OCI-LY7 (cell line): Measurements from ENCODE around the gene ARHGEF3. TPM values are rescaled to one million over a fixed set of nuclear protein-coding genes. Genes with fewer than 3 reads are reported as not detected.

Experiments used
- BruUV-seq: library from RNA; stranded (reverse); fragments of 400-500 nt; replicated peaks from 2 replicates; lab custom pipeline; 2021; lab: Mats Ljungman, UMichigan
- CTCF ChIA-PET: fragments of 300-600 bp; sonication (Branson Sonifier 250); formaldehyde crosslinking; loops from one replicate; lab custom pipeline; 2022; ENCODE audit warnings: antibody characterized with exemption; ENCODE audit not compliant: unreplicated experiment; lab: Charles Lee
- POLR2A ChIA-PET: fragments of 300-600 bp; sonication (Branson Sonifier 250); formaldehyde crosslinking; loops from one replicate; lab custom pipeline; 2022; ENCODE audit warnings: antibody characterized with exemption; lab: Charles Lee
- DNase-seq: peaks from one replicate; pipeline ENCODE4 v3.0.0-alpha.2; 2015; ENCODE audit warnings: low spot score
- H2AFZ ChIP-seq: fragments of 200-600 bp; sonication (generic), shearing (Covaris generic); 2 replicates; pipeline ENCODE4 v1.6.1; 2014; ENCODE audit warnings: mild to moderate bottlenecking, antibody characterized with exemption, low read length, moderate library complexity
- H3K27ac ChIP-seq: fragments of 200-600 bp; sonication (generic); 2 replicates; pipeline ENCODE4 v1.5.1; 2014; ENCODE audit warnings: mixed run types, low read depth, mild to moderate bottlenecking, moderate library complexity, low read length, inconsistent platforms; ENCODE audit not compliant: poor library complexity, severe bottlenecking
- H3K36me3 ChIP-seq: fragments of 200-600 bp; sonication (generic); 2 replicates; pipeline ENCODE4 v1.6.1; 2014; ENCODE audit warnings: mild to moderate bottlenecking, antibody characterized with exemption, low read length, moderate library complexity, mixed read lengths; ENCODE audit not compliant: insufficient read depth
- H3K4me1 ChIP-seq: fragments of 200-600 bp; sonication (generic); 2 replicates; pipeline ENCODE4 v1.5.1; 2014; ENCODE audit warnings: mild to moderate bottlenecking, low read length; ENCODE audit not compliant: insufficient read depth, poor library complexity, severe bottlenecking
- H3K4me2 ChIP-seq: fragments of 200-600 bp; sonication (generic); 2 replicates; pipeline ENCODE4 v1.6.1; 2014; ENCODE audit warnings: mild to moderate bottlenecking, low read length
- H3K4me3 ChIP-seq: fragments of 200-600 bp; sonication (generic); 2 replicates; pipeline ENCODE4 v1.5.1; 2014; ENCODE audit warnings: mild to moderate bottlenecking, low read depth, low read length; ENCODE audit not compliant: poor library complexity, severe bottlenecking
- H3K79me2 ChIP-seq: fragments of 200-600 bp; sonication (generic); 2 replicates; pipeline ENCODE4 v1.6.1; 2016; ENCODE audit warnings: low read depth, mild to moderate bottlenecking, low read length, moderate library complexity, mixed read lengths; ENCODE audit not compliant: insufficient read depth
- H3K9me2 ChIP-seq: fragments of 200-600 bp; sonication (generic); 2 replicates; pipeline ENCODE4 v1.6.1; 2016; ENCODE audit warnings: mild to moderate bottlenecking, low read length, mixed read lengths; ENCODE audit not compliant: insufficient read depth
- H3K9me3 ChIP-seq: fragments of 200-600 bp; sonication (generic); 2 replicates; pipeline ENCODE4 v1.6.1; 2014; ENCODE audit warnings: mild to moderate bottlenecking, mixed run types, low read length, mixed read lengths
- H4K20me1 ChIP-seq: fragments of 200-600 bp; sonication (generic); 2 replicates; pipeline ENCODE4 v1.6.1; 2014; ENCODE audit warnings: mild to moderate bottlenecking, antibody characterized with exemption, low read length, moderate library complexity, mixed read lengths; ENCODE audit not compliant: insufficient read depth
- CTCF ChIP-seq: fragments of 200-600 bp; sonication (generic); conservative IDR thresholded peaks from 2 replicates; pipeline ENCODE4 v1.5.1; 2014; ENCODE audit warnings: mild to moderate bottlenecking, antibody characterized with exemption, low read length, moderate library complexity, mixed read lengths
- EZH2phosphoT487 ChIP-seq: fragments of 200-600 bp; sonication (generic); IDR thresholded peaks from 2 replicates; pipeline ENCODE4 v1.6.1; 2018; ENCODE audit warnings: low read depth, borderline replicate concordance, mild to moderate bottlenecking, mixed run types, antibody characterized with exemption, low read length, moderate library complexity, mixed read lengths
- intact Hi-C: fragments of 100-400 bp; cut with micrococcal nuclease; formaldehyde crosslinking; loops from one replicate; pipeline ENCODE4 v1.10.0; 2022; ENCODE audit not compliant: unreplicated experiment
- total RNA-seq, 2 experiments: library from RNA; depleted of rRNA in 1 of 2; stranded (reverse); fragments of >200 nt in 1 of 2; shearing (Covaris generic) in 1 of 2; gene quantifications; 2 replicates each; pipeline ENCODE4 v1.2.3, GENCODE V29; 2014 to 2022

ARHGEF3 gene
- total RNA-seq, 2 experiments from 2014 or later: 14.1 to 26.9 TPM

GRCh38 chr3:56754741-56755417 lies 46.9 kb downstream of the ARHGEF3 start:
- TF ChIP-seq CTCF: no peak
- Histone ChIP-seq H3K27ac (no peak overlapping the region), H3K4me2 (peak overlapping the region; percentile 51), H3K9me3 (no peaks in the 10 kb centered on the region), H3K79me2 (no peaks in the 10 kb centered on the region), H3K4me3 (peak overlapping the region; percentile 28), H4K20me1 (no peaks in the 10 kb centered on the region), H3K36me3 (peaks cover 30% of the 10 kb centered on the region), H3K9me2 (no peaks in the 10 kb centered on the region), H3K4me1 (peaks cover 36% of the 10 kb centered on the region), H2AFZ (peak overlapping the region; percentile 32; the same call in 1 of the 2 replicates)
- BruUV-seq: no TSS peak
- DNase-seq: peak; percentile 29
- POLR2A ChIA-PET: interaction anchor here (0.5 to 1.9 kb wide), 15 partner anchors 9 to 464 kb away, joined by 3 to 13 read pairs (median 3); no protein-coding TSS in a partner anchor
- intact Hi-C loops: loop anchor here (2.0 kb wide), 1 partner anchor 30 kb away; no protein-coding TSS in a partner anchor
- CTCF ChIA-PET: interaction anchor here (1.3 to 1.4 kb wide), 2 partner anchors 43 to 188 kb away, joined by 3 to 4 read pairs; no protein-coding TSS in a partner anchor

DNA sequence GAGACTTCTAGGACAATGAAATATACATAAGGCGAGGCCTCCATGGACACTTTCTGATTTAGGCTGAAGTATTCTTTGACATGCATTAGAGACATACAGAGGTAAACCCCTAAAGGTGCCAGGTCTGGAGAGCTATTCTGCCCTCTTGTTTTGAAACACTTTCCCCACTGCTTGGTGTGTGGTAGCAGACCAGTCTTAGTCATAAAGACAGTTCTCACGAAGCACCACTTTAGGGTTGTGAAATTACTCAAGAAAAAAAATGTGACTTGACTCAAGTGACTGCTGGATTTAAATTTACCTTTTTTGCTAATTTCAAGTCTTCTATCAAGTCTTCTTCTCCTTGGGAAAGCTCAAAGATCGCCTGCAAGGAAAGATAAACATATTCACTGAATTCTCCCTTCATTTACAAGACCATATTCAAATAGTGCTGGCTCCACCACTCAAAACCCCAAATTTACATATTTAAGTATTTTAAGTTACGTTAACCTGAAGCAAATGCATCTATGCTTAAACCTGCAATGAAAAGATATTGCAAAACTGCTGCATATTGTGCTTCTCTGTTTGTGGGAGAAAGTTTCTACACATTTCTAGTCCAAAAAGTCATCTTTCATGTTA lies 48.4 kb downstream of the ARHGEF3 start:
- DNase-seq: no peak
- no peak overlapping the region for H3K4me3 ChIP-seq
- H3K9me3 ChIP-seq: no peaks in the 10 kb centered on the region
- peaks cover 45% of the 10 kb centered on the region for H3K36me3 ChIP-seq
- no peaks in the 10 kb centered on the region for H3K9me2 ChIP-seq
- ChIA-PET POLR2A (interaction anchor here (0.5 to 2.8 kb wide), 5 partner anchors 11 to 730 kb away, joined by 3 to 13 read pairs (median 4); no protein-coding TSS in a partner anchor), CTCF (interaction anchor here (1.3 kb wide), 1 partner anchor 45 kb away, joined by 4 read pairs; no protein-coding TSS in a partner anchor)
- H3K4me2 ChIP-seq: 0 out of 2 replicates have a peak overlapping the region, but pooled peaks have one; percentile 51
- BruUV-seq: no TSS peak
- no peaks in the 10 kb centered on the region for H4K20me1 ChIP-seq
- no peak overlapping the region for H2AFZ ChIP-seq
- no peak overlapping the region for H3K27ac ChIP-seq
- intact Hi-C loops: no loop called here
- H3K4me1 ChIP-seq: peaks cover 33% of the 10 kb centered on the region
- TF ChIP-seq CTCF (no peak), EZH2phosphoT487 (no peak)
- no peaks in the 10 kb centered on the region for H3K79me2 ChIP-seq
